HCT116 (cell line): ENCODE measurements around the gene SLX9. TPM values are rescaled to one million over a fixed set of nuclear protein-coding genes. Genes with fewer than 3 reads are reported as not detected.

Experiments used
- ATAC-seq: fragments of 200-7000 bp; cut with Tn5 transposase; 2 replicates; pipeline ENCODE4 v1.9.1; 2020; ENCODE audit warnings: mild to moderate bottlenecking, moderate library complexity
- BruUV-seq: library from RNA; stranded (reverse); fragments of 400-500 nt; replicated peaks from 2 replicates; lab custom pipeline; 2021; lab: Mats Ljungman, UMichigan
- CTCF ChIA-PET: fragments of 300-600 bp; sonication (Branson Sonifier 250); formaldehyde crosslinking; loops from one replicate; lab custom pipeline; 2021; ENCODE audit warnings: antibody characterized with exemption; lab: Charles Lee
- POLR2A ChIA-PET: fragments of 300-600, 350-600 bp; sonication (Branson Sonifier 250); formaldehyde crosslinking; loops from one replicate; lab custom pipeline; 2021; ENCODE audit warnings: antibody characterized with exemption; lab: Charles Lee
- RAD21 ChIA-PET, 2 experiments: fragments of 300-600 bp; sonication (Branson Sonifier 250); formaldehyde crosslinking; loops; one replicate each; lab custom pipeline; 2023; ENCODE audit warnings: low total read pairs in 2 of 2; ENCODE audit not compliant: uncharacterized antibody in 2 of 2, unreplicated experiment in 2 of 2, low non-redundant PET in 1 of 2; lab: Charles Lee
- DNase-seq: peaks from one replicate; pipeline ENCODE4 v3.0.0-alpha.2; 2010; ENCODE audit warnings: low read depth, low spot score
- H2AFZ ChIP-seq: fragments of 200-600 bp; shearing (Covaris generic), sonication (generic); 2 replicates; pipeline ENCODE4 v1.6.1; 2017; ENCODE audit warnings: low read depth, mixed run types, mixed read lengths, antibody characterized with exemption, low read length; ENCODE audit not compliant: poor library complexity, severe bottlenecking
- H3K27ac ChIP-seq: 2 replicates; pipeline ENCODE4 v1.5.1; 2012; ENCODE audit warnings: low read depth, low read length
- H3K27me3 ChIP-seq: fragments of 200-600 bp; sonication (generic); 2 replicates; pipeline ENCODE4 v1.6.1; 2016; ENCODE audit warnings: mixed run types, low read length, mixed read lengths; ENCODE audit not compliant: insufficient read depth
- H3K36me3 ChIP-seq, 2 experiments: fragments of 200-500 bp in 1 of 2; fragments of 200-600 bp in 1 of 2; sonication (Bioruptor generic) in 1 of 2; sonication (generic) in 1 of 2; 2 replicates each; pipeline versions ENCODE4 v1.5.1 to v1.6.1; 2014 to 2016; ENCODE audit warnings: low read length in 2 of 2, inconsistent platforms in 1 of 2, mixed read lengths in 1 of 2, mixed run types in 1 of 2; ENCODE audit not compliant: insufficient read depth in 2 of 2, control insufficient read depth in 1 of 2
- H3K4me1 ChIP-seq, 2 experiments: fragments of 200-600 bp in 1 of 2; sonication (generic) in 1 of 2; 2 replicates each; pipeline versions ENCODE4 v1.5.1 to v1.6.1; 2012 to 2017; ENCODE audit warnings: low read length in 2 of 2, inconsistent platforms in 1 of 2, mild to moderate bottlenecking in 1 of 2, mixed read lengths in 1 of 2, mixed run types in 1 of 2, moderate library complexity in 1 of 2; ENCODE audit not compliant: insufficient read depth in 2 of 2, control insufficient read depth in 1 of 2
- H3K4me2 ChIP-seq: fragments of 200-600 bp; sonication (generic); 2 replicates; pipeline ENCODE4 v1.6.1; 2017; ENCODE audit warnings: mixed run types, low read length, mixed read lengths
- H3K4me3 ChIP-seq, 2 experiments: fragments of 200-600 bp in 1 of 2; sonication (generic) in 1 of 2; replicated peaks in 1 of 2; 2 replicates each; pipeline ENCODE4 v1.5.1; 2011 to 2016; ENCODE audit warnings: low read length in 2 of 2, control low read depth in 1 of 2, low read depth in 1 of 2, mild to moderate bottlenecking in 1 of 2, mixed read lengths in 1 of 2, mixed run types in 1 of 2
- H3K79me2 ChIP-seq: fragments of 200-600 bp; sonication (generic); 2 replicates; pipeline ENCODE4 v1.6.1; 2017; ENCODE audit warnings: mild to moderate bottlenecking, mixed run types, low read length, moderate library complexity, mixed read lengths; ENCODE audit not compliant: insufficient read depth
- H3K9ac ChIP-seq: fragments of 200-600 bp; sonication (generic); 2 replicates; pipeline ENCODE4 v1.6.1; 2016; ENCODE audit warnings: low read length, mixed read lengths
- H3K9me2 ChIP-seq: fragments of 200-600 bp; sonication (generic), shearing (Covaris generic); 2 replicates; pipeline ENCODE4 v1.6.1; 2017; ENCODE audit warnings: mixed run types, mild to moderate bottlenecking, moderate library complexity; ENCODE audit not compliant: insufficient read depth
- H3K9me3 ChIP-seq, 2 experiments: fragments of 200-500 bp in 1 of 2; fragments of 200-600 bp in 1 of 2; sonication (Bioruptor generic) in 1 of 2; sonication (generic) in 1 of 2; 2 replicates each; pipeline ENCODE4 v1.6.1; 2014 to 2017; ENCODE audit warnings: low read length in 2 of 2, mixed read lengths in 2 of 2, inconsistent platforms in 1 of 2, low read depth in 1 of 2, mild to moderate bottlenecking in 1 of 2, mixed run types in 1 of 2, moderate library complexity in 1 of 2; ENCODE audit not compliant: control insufficient read depth in 1 of 2, insufficient read depth in 1 of 2
- H4K20me1 ChIP-seq: fragments of 200-600 bp; sonication (generic), shearing (Covaris generic); 2 replicates; pipeline ENCODE4 v1.6.1; 2017; ENCODE audit warnings: mixed run types, mild to moderate bottlenecking, moderate library complexity; ENCODE audit not compliant: insufficient read depth
- ATF3 ChIP-seq: IDR thresholded peaks from 2 replicates; pipeline ENCODE4 v1.6.1; 2012
- CEBPB ChIP-seq: IDR thresholded peaks from 2 replicates; pipeline ENCODE4 v1.6.1; 2012; ENCODE audit warnings: low read depth
- EZH2phosphoT487 ChIP-seq: fragments of 200-600 bp; IDR thresholded peaks from 2 replicates; pipeline ENCODE4 v1.6.1; 2018; ENCODE audit warnings: antibody characterized with exemption, borderline replicate concordance
- FOSL1 ChIP-seq: IDR thresholded peaks from 2 replicates; pipeline ENCODE4 v1.6.1; 2012; ENCODE audit warnings: low read depth
- TCF7L2 ChIP-seq: IDR thresholded peaks from 2 replicates; pipeline ENCODE4 v1.7.0; 2011; ENCODE audit warnings: borderline replicate concordance, inconsistent platforms; ENCODE audit not compliant: insufficient read depth, insufficient read length; ENCODE audit errors: extremely low read depth
- YY1 ChIP-seq: IDR thresholded peaks from 2 replicates; pipeline ENCODE4 v1.6.1; 2011; ENCODE audit warnings: low read length, low read depth, moderate library complexity, mild to moderate bottlenecking; ENCODE audit not compliant: insufficient replicate concordance; ENCODE audit errors: extremely low read depth
- intact Hi-C: fragments of 100-400 bp; cut with micrococcal nuclease; formaldehyde crosslinking; loops from 2 replicates; pipeline ENCODE4 v1.10.0; 2022
- total RNA-seq: library from RNA; stranded (reverse); gene quantifications from one replicate; pipeline ENCODE4 v1.2.1, GENCODE V29; 2021; ENCODE audit not compliant: unreplicated experiment

Gene SLX9
- total RNA-seq, 1 experiment from 2014 or later, result 61.9 TPM

- H3K79me2 ChIP-seq, result peaks cover 42% of the 10 kb centered on the region
- H3K27me3 ChIP-seq, result no peaks in the 10 kb centered on the region
- intact Hi-C loops, result no loop called here
- no peaks in the 10 kb centered on the region for H4K20me1 ChIP-seq
- H2AFZ ChIP-seq, result no peak overlapping the region
- RAD21 ChIA-PET, result no interaction called here
- no peak for ATAC-seq
- POLR2A ChIA-PET, result no interaction called here
- H3K36me3 ChIP-seq, result peaks cover 11 to 33% of the 10 kb centered on the region in 2 experiments
- no peaks in the 10 kb centered on the region for H3K9me3 ChIP-seq
- H3K27ac ChIP-seq, result no peak overlapping the region
- no peak for DNase-seq
- no peaks in the 10 kb centered on the region for H3K9me2 ChIP-seq
- no peaks in the 10 kb centered on the region for H3K4me1 ChIP-seq
- no peak overlapping the region for H3K4me3 ChIP-seq
- no peak for TF ChIP-seq ATF3
- TF ChIP-seq CEBPB, result no peak
- no peak for TF ChIP-seq FOSL1
- no peak for TF ChIP-seq YY1
- TF ChIP-seq EZH2phosphoT487, result no peak
- no peak for TF ChIP-seq TCF7L2
- no TSS peak for BruUV-seq
- no peak overlapping the region for H3K4me2 ChIP-seq
- H3K9ac ChIP-seq, result no peak overlapping the region
- CTCF ChIA-PET, result interaction anchor here (0.6 kb wide), 1 partner anchor 18 kb away, joined by 3 read pairs; no protein-coding TSS in a partner anchor
These were observed 26.6 kb downstream of the SLX9 start for GRCh38 chr21:44966135-44967081.
